Activated naive CD8-positive, alpha-beta T cell (primary cell): ENCODE measurements around the gene ARHGAP9.
"Not testable (repeated sequence)": the region's sequence is repeated elsewhere in the genome, so short reads cannot be mapped to it uniquely, and the experiment has no call there.

Experiments
- H3K27ac Mint-ChIP-seq: one replicate; pipeline ENCODE4 v1.8.0; 2021; ENCODE audit warnings: mixed read lengths
- H3K27me3 Mint-ChIP-seq: one replicate; pipeline ENCODE4 v1.8.0; 2021; ENCODE audit warnings: mixed read lengths
- H3K36me3 Mint-ChIP-seq: one replicate; pipeline ENCODE4 v1.8.0; 2021; ENCODE audit warnings: mixed read lengths
- H3K4me1 Mint-ChIP-seq: one replicate; pipeline ENCODE4 v1.8.0; 2021; ENCODE audit warnings: low read depth, mixed read lengths
- H3K4me3 Mint-ChIP-seq: one replicate; pipeline ENCODE4 v1.8.0; 2021; ENCODE audit warnings: mild to moderate bottlenecking, mixed read lengths
- H3K9me3 Mint-ChIP-seq: one replicate; pipeline ENCODE4 v1.8.0; 2021; ENCODE audit warnings: low read depth, mixed read lengths

ARHGAP9 gene

DNA sequence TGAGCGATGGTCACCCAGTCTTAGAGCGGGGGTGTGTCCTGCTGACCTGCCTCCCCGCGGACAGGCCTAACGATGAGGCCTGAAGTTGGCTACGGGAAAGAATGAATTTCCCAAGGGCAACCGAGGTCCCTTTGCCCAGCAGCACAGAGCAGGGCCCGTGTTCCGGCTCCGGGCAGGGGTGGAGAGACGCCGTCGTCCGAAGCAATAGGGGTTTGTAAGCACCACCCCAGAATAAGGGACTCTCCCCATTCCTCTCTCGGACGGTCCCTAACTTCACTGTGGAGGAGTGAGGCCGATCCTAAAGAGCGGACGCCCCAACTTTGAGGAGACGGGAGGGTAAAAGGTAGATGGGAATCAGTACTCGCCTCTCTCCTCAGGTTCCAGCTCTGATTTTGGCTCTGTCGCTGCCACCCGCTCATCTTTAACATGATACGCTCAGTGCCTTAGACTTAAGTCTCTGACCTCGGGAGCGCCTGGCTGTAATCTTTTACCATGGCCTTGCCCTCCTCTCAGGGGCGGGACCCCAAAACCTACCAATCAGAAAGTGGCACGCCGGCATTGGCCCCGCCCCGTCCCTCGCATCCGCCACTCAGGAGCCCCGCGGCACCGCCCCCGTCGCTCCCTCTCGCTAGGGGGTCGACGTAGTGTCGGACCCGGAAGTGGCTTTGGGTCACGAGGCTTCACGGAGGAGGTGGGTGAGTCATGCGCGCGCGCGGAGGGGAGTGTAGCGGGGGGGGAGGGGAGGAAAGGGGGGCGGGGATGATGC is 40.6 kb upstream of the ARHGAP9 start, which contains the start of gene DDIT3:
TSS of gene DDIT3 (minus strand) at position 462 of the 766 bp plus-strand sequence. CDS start 3,108 bp downstream, outside the sequence.
- peaks cover 60% of the 10 kb centered on the region for H3K4me1 Mint-ChIP-seq
- no peaks in the 10 kb centered on the region for H3K9me3 Mint-ChIP-seq
- peak within 1 kb of the TSS; percentile 99 for H3K27ac Mint-ChIP-seq
- H3K36me3 Mint-ChIP-seq, result peaks cover 9% of the 10 kb centered on the region
- peak within 1 kb of the TSS; percentile 98 for H3K4me3 Mint-ChIP-seq
- H3K27me3 Mint-ChIP-seq, result no peaks in the 10 kb centered on the region

DNA sequence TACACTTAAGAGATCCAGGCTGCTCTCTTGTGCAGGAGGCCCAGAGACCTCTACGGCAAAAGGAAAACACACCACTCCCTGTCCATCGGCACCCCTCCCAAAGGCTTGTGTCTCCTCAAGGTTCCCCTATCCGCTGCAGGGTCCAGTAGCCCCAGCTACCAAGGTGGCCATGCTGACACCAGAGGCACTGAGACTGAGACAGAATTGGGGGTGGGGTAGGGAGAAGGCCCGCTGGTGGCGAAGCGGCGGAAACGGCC is 40.1 kb upstream of the ARHGAP9 start:
- Mint-ChIP-seq H3K4me1 (peaks cover 60% of the 10 kb centered on the region), H3K4me3 (peak overlapping the region; percentile 98)

DNA sequence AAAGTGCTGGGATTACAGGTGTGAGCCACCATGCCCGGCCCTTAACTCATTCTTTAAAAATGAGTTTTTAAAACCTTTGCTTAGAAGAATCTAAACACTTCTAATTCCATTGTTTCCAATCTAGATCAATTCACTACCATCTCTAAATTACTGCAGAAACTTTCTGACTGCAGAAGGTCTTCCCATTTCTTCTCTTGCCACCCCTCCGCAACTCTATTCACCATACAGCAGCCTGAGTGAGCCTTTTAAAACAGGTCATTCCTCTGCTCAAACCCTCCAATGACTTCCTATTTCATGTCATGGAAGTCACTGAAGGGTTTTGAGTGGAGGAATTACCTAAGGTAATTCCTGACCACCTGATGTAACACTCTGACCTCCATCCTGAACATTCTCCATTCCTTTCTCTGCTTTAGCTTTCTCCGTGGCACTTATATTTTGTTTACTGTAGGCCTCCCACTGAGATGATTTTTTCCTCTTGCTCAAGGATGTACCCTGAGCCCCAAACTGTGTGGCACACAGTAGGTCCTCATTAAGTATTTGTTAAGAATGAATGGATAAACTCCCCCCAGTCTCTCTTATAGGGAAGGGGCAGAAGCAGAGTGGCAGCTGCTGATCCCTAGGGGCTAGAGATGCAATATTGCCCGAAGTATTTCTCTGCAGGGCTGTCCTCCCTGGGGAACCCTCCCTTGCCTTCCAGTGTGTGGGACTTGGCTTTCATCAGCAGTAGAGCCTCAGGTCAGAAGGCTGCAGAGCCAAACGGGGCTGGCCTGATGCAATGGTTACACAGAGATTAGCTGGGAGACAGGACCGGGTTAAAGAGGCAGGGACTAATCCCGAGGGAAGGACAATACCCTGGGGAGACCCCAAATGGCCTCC is 39.5 kb upstream of the ARHGAP9 start:
- H3K4me1 Mint-ChIP-seq, result peaks cover 54% of the 10 kb centered on the region
- no peaks in the 10 kb centered on the region for H3K27me3 Mint-ChIP-seq
- peak overlapping the region; percentile 98 for H3K4me3 Mint-ChIP-seq
- H3K36me3 Mint-ChIP-seq, result peaks cover 9% of the 10 kb centered on the region
- no peaks in the 10 kb centered on the region for H3K9me3 Mint-ChIP-seq
- peak overlapping the region; percentile 99 for H3K27ac Mint-ChIP-seq

More for the DNA sequence above, 40.1 kb upstream of the ARHGAP9 start:
- peak overlapping the region; percentile 99 for H3K27ac Mint-ChIP-seq
- H3K27me3 Mint-ChIP-seq, result no peaks in the 10 kb centered on the region
- H3K9me3 Mint-ChIP-seq, result no peaks in the 10 kb centered on the region
- peaks cover 9% of the 10 kb centered on the region for H3K36me3 Mint-ChIP-seq

DNA sequence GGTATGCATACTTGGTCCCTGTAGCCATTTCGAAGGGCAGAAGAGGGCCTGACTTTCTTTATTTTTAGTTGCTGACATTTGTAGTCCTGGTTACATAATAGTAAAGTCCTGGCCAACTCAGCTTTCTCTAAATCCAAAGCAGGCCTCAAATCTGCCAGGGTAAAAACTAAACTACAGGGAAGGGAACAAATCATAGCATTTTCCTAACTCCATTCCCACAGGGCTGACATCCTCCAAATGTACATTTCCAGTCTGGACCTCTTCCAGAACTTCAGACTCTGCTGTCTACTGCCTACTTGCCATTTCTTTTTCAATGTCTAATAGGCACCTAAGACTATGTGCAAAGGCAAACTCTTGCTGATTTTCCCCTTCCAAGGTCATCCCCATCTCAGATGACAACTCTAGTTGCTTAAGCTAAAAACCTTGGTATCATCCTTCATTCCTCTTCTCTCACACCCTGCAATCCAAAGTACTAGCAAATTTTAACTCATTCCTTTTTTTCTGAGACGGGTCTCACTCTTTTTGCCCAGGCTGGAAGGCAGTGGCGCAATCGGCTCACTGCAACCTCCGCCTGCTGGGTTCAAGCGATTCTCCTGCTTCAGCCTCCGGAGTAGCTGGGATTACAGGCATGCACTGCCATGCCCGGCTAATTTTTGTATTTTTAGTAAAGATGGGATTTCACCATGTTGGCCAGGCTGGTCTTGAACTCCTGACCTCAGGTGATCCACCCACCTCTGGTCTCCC is 38.7 kb upstream of the ARHGAP9 start:
- no peaks in the 10 kb centered on the region for H3K27me3 Mint-ChIP-seq
- no peaks in the 10 kb centered on the region for H3K9me3 Mint-ChIP-seq
- H3K4me3 Mint-ChIP-seq, result peak overlapping the region; percentile 98
- H3K4me1 Mint-ChIP-seq, result peaks cover 46% of the 10 kb centered on the region
- peak overlapping the region; percentile 99 for H3K27ac Mint-ChIP-seq
- peaks cover 9% of the 10 kb centered on the region for H3K36me3 Mint-ChIP-seq

DNA sequence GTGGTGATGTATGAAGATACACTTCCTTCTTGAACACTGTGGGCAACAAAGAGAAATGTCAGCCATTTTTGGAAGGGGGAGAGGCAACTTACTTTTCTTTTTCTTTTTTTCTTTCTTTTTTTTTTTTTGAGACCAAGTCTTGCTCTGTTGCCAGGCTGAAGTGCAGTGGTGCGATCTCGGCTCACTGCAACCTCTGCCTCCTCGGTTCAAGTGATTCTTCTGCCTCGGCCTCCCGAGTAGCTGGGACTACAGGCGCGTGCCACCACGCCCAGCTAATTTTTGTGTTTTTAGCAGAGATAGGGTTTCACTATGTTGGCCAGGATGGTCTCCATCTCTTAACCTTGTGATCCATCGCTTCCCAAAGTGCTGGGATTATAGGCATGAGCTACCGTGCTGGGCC is 38.1 kb upstream of the ARHGAP9 start:
- peak overlapping the region; percentile 98 for H3K4me3 Mint-ChIP-seq
- peak overlapping the region; percentile 80 for H3K27ac Mint-ChIP-seq
- not testable (repeated sequence) for H3K36me3 Mint-ChIP-seq, H3K27me3 Mint-ChIP-seq, H3K9me3 Mint-ChIP-seq
- H3K4me1 Mint-ChIP-seq, result peaks cover 44% of the 10 kb centered on the region

DNA sequence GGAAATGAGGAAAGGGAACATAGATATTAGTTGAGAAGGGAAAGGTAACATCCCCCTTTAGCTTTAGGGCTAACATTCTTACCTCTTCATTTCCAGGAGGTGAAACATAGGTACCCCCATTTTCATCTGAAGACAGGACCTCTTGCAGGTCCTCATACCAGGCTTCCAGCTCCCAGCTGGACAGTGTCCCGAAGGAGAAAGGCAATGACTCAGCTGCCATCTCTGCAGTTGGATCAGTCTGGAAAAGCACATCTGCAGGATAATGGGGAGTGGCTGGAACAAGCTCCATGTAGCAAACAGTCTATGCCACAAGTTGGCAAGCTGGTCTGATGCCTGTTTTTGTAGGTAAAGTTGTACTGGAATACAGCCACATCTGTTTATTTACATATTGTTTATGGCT is 37.5 kb upstream of the ARHGAP9 start:
- peak overlapping the region; percentile 80 for H3K27ac Mint-ChIP-seq

DNA sequence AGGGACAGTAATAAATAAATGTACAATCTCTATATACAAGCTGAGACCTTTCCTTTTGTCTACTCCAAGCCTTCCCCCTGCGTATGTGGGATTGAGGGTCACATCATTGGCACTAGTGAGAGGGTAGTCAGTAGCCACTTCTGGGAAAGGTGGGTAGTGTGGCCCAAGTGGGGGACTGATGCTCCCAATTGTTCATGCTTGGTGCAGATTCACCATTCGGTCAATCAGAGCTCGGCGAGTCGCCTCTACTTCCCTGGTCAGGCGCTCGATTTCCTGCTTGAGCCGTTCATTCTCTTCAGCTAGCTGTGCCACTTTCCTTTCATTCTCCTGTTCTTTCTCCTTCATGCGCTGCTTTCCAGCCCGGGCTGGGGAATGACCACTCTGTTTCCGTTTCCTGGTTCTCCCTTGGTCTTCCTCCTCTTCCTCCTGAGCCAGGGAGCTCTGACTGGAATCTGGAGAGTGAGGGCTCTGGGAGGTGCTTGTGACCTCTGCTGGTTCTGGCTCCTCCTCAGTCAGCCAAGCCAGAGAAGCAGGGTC is 37.0 kb upstream of the ARHGAP9 start:
- peak overlapping the region; percentile 72 for H3K4me3 Mint-ChIP-seq
- peaks cover 11% of the 10 kb centered on the region for H3K36me3 Mint-ChIP-seq
- H3K27me3 Mint-ChIP-seq, result no peaks in the 10 kb centered on the region
- peaks cover 39% of the 10 kb centered on the region for H3K4me1 Mint-ChIP-seq
- H3K27ac Mint-ChIP-seq, result peak overlapping the region; percentile 80
- H3K9me3 Mint-ChIP-seq, result no peaks in the 10 kb centered on the region

More for the DNA sequence above, 37.5 kb upstream of the ARHGAP9 start:
- H3K4me3 Mint-ChIP-seq, result peak overlapping the region; percentile 72
- H3K27me3 Mint-ChIP-seq, result no peaks in the 10 kb centered on the region
- no peaks in the 10 kb centered on the region for H3K9me3 Mint-ChIP-seq
- H3K36me3 Mint-ChIP-seq, result peaks cover 9% of the 10 kb centered on the region
- H3K4me1 Mint-ChIP-seq, result peaks cover 42% of the 10 kb centered on the region

DNA sequence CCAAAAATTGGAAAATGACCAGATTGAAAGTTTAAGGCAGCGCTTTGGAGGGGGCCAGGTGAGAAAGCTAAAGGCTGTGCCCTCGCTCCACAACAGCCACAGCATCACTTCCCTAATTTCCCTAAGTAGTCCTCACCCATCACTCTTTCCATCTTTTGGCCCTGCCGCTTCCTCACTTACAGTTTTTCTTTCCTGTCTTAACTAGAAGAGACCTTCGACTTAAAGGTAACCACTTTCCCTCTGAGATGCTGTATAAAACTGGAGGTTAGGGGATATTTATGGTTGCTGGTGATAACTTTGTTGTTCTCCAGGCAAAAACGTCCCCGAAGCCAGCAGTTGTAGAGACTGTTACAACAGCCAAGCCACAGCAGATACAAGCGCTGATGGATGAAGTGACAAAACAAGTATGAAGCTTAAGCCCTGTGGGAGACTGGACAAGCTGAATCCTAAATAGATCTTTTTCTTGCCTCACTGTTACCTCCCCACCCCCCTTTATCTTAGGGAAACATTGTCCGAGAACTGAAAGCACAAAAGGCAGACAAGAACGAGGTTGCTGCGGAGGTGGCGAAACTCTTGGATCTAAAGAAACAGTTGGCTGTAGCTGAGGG is 36.4 kb upstream of the ARHGAP9 start:
- Mint-ChIP-seq H3K27ac (peak overlapping the region; percentile 80), H3K4me3 (no peak overlapping the region), H3K36me3 (peaks cover 11% of the 10 kb centered on the region), H3K27me3 (no peaks in the 10 kb centered on the region), H3K9me3 (no peaks in the 10 kb centered on the region), H3K4me1 (peaks cover 33% of the 10 kb centered on the region)

DNA sequence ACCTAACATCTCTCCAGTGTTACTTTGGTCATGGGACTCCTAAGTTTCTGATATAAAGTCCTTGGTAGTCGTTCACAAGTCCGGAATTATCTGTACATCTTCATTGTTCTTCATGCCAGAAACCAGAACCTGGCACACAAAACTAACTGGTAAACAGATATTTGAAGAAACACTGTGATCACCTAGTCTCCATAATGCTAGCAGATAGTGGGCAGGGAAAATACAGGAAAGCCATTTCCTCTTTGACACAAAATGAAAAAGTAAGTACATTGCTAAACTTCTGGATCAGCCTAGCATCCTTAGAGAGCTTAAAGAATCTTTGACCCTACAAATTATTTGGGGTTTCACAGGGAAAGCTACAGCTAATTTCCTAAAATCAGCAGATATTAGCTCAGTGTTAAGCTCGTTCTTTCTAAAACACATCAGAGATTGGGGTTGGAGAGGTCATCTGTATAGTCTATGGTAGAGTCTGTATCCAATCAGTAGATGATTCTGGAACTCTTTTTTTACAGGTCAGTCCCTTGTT is 35.8 kb upstream of the ARHGAP9 start:
- Mint-ChIP-seq H3K27ac (peak overlapping the region; percentile 80), H3K4me3 (no peak overlapping the region), H3K9me3 (no peaks in the 10 kb centered on the region), H3K27me3 (no peaks in the 10 kb centered on the region), H3K4me1 (peaks cover 31% of the 10 kb centered on the region), H3K36me3 (peaks cover 11% of the 10 kb centered on the region)

DNA sequence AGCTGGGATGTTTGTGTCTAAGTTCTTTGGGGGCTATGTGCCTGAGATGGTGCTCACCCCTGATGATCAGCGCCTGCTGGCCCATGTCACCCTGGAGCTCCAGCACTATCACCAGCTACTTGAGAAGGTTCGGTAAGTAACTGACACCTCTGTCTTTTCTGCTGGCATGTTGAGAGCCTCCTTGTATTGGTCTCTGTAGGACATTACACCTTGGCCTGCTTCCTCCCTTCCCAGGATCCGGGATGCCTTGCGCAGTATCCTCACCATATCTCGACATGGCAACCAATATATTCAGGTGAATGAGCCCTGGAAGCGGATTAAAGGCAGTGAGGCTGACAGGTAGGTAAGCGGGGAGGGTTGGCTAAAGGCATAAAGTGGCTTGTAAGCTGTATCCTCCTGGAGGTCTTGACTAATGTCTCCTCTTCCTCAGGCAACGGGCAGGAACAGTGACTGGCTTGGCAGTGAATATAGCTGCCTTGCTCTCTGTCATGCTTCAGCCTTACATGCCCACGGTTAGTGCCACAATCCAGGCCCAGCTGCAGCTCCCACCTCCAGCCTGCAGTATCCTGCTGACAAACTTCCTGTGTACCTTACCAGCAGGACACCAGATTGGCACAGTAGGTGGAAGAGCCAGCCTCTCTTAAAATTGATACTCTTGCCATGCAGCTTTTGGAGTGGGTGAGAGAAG is 35.2 kb upstream of the ARHGAP9 start:
- no peaks in the 10 kb centered on the region for H3K9me3 Mint-ChIP-seq
- no peaks in the 10 kb centered on the region for H3K27me3 Mint-ChIP-seq
- H3K4me1 Mint-ChIP-seq, result peaks cover 31% of the 10 kb centered on the region
- H3K27ac Mint-ChIP-seq, result no peak overlapping the region
- H3K4me3 Mint-ChIP-seq, result no peak overlapping the region
- H3K36me3 Mint-ChIP-seq, result peaks cover 11% of the 10 kb centered on the region

DNA sequence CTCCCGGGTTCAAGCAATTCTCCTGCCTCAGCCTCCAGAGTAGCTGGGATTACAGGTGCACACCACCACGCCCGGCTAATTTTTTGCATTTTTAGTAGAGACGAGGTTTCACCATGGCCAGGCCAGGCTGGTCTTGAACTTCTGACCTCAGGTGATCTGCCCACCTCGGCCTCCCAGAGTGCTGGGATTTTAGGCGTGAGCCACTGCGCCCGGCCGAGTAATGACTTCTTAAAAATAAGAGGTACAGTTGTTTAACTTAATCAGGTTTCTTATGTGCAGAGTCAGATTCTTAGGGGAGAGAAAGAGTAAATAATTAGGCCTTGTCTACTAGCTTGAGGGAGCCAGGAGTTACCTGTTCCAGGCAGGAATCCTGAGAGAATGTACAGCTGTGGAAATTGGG is 34.6 kb upstream of the ARHGAP9 start:
- H3K4me1 Mint-ChIP-seq, result peaks cover 28% of the 10 kb centered on the region
- not testable (repeated sequence) for H3K27ac Mint-ChIP-seq, H3K27me3 Mint-ChIP-seq, H3K9me3 Mint-ChIP-seq, H3K4me3 Mint-ChIP-seq
- H3K36me3 Mint-ChIP-seq, result peaks cover 10% of the 10 kb centered on the region

DNA sequence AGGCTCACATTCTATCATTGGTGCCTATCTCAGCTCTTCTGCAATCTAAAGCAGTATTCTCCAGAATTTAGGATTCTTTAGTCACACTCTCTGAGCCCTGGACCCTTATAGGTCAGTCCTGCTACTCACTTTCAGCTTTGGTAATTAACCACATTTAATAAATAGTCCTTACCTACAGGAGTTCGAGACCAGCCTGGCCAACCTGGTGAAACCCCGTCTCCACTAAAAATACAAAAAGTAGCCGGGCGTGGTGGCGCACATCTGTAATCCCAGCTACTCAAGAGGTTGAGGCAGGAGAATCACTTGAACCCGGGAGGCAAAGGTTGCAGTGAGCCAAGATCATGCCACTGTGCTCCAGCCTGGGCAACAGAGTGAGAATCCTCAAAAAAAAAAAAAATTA is 34.0 kb upstream of the ARHGAP9 start:
- H3K9me3 Mint-ChIP-seq, H3K27me3 Mint-ChIP-seq, H3K4me3 Mint-ChIP-seq, H3K36me3 Mint-ChIP-seq: not testable (repeated sequence)
- Mint-ChIP-seq H3K27ac (peak overlapping the region; percentile 80), H3K4me1 (peaks cover 23% of the 10 kb centered on the region)

DNA sequence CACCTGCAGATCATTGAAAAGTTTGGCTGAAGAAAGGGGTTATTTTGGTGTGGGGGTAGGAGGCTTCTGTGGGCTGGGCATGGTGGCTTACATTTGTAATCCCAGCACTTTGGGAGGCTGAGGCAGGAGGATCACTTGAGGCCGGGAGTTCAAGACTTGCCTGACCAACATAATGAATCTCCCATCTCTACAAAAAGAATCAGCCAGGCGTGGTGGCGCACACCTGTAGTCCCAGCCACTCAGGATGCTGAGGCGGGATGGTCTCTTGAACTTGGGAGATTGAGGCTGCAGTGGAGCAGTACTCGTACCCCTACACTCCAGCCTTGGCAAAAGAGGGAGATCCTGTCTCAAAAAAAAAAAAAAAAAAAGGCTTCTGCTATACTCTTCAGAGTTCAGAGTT is 33.6 kb upstream of the ARHGAP9 start:
- peaks cover 6% of the 10 kb centered on the region for H3K36me3 Mint-ChIP-seq
- peak overlapping the region; percentile 80 for H3K27ac Mint-ChIP-seq
- no peaks in the 10 kb centered on the region for H3K27me3 Mint-ChIP-seq
- no peaks in the 10 kb centered on the region for H3K9me3 Mint-ChIP-seq
- H3K4me3 Mint-ChIP-seq, result no peak overlapping the region
- peaks cover 19% of the 10 kb centered on the region for H3K4me1 Mint-ChIP-seq

DNA sequence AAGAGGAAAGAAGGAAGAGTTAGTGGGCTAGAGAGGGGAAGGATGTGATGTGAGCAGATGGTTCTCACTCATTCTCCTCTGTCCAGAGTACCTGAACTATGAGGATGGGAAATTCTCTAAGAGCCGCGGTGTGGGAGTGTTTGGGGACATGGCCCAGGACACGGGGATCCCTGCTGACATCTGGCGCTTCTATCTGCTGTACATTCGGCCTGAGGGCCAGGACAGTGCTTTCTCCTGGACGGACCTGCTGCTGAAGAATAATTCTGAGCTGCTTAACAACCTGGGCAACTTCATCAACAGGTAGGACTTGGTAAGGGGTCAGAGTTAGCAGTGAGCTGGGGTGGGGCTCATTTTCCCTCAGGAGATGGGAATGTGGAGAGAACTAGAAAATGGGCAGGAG is 33.0 kb upstream of the ARHGAP9 start:
- Mint-ChIP-seq H3K9me3 (no peaks in the 10 kb centered on the region), H3K4me3 (no peak overlapping the region), H3K4me1 (peaks cover 15% of the 10 kb centered on the region), H3K27ac (peak overlapping the region; percentile 80), H3K27me3 (no peaks in the 10 kb centered on the region), H3K36me3 (peaks cover 6% of the 10 kb centered on the region)
